Stimulated activated CD4-positive, alpha-beta T cell treated with anti-CD3 and anti-CD28 coated beads, TNF-alpha, amount 100 ng/mL, for 1 hour (primary cell): ENCODE measurements around the gene FBF1.
"Not testable (repeated sequence)": the region's sequence is repeated elsewhere in the genome, so short reads cannot be mapped to it uniquely, and the experiment has no call there.

ENCODE experiments used
- DNase-seq, 3 donors: peaks; one replicate each; pipeline ENCODE4 v3.0.0-alpha.2; 2020; ENCODE audit warnings: low read depth in 3 of 3, low spot score in 1 of 3

Gene FBF1

GRCh38 chr17:75897160-75898019 lies 43.5 kb downstream of the FBF1 start:
- DNase-seq, result no peak

- peak; percentile 38 to 78 (median 45) for DNase-seq
These were observed 44.3 kb downstream of the FBF1 start, which contains the start of gene TRIM65 for GRCh38 chr17:75896415-75897159. Gene TRIM65 (minus strand): TSS chr17:75896951. CDS start chr17:75896937, 14 bp downstream.

- DNase-seq, result no peak
These were observed 45.3 kb downstream of the FBF1 start for GRCh38 chr17:75895370-75896155.

- DNase-seq, result no peak
These were observed 46.7 kb downstream of the FBF1 start for GRCh38 chr17:75894049-75894733.

- DNase-seq, result no peak
These were observed 47.4 kb downstream of the FBF1 start for GRCh38 chr17:75893305-75894048.

GRCh38 chr17:75892556-75893224 lies 48.2 kb downstream of the FBF1 start:
- DNase-seq, result no peak

GRCh38 chr17:75891605-75892555 lies 49.0 kb downstream of the FBF1 start:
- no peak for DNase-seq

GRCh38 chr17:75891022-75891604 lies 49.7 kb downstream of the FBF1 start:
- no peak for DNase-seq

- no peak for DNase-seq
These were observed 51.4 kb downstream of the FBF1 start for GRCh38 chr17:75889454-75889853.

GRCh38 chr17:75888484-75888883 lies 52.4 kb downstream of the FBF1 start:
- no peak for DNase-seq

GRCh38 chr17:75885860-75886259 lies 55.0 kb downstream of the FBF1 start:
- DNase-seq, result not testable (repeated sequence)

GRCh38 chr17:75885431-75885830 lies 55.4 kb downstream of the FBF1 start:
- DNase-seq, result no peak

- DNase-seq, result no peak
These were observed 59.0 kb downstream of the FBF1 start for GRCh38 chr17:75881678-75882454.

- DNase-seq, result no peak
These were observed 60.6 kb downstream of the FBF1 start for GRCh38 chr17:75880266-75880665.

- no peak for DNase-seq
These were observed 62.5 kb downstream of the FBF1 start, which contains the start of gene TRIM47 for GRCh38 chr17:75878174-75878998. Gene TRIM47 (minus strand): TSS chr17:75878581. CDS start chr17:75878548, 33 bp downstream.

- DNase-seq, result peak in 2 of 3 donors; percentile 50 to 54
These were observed 63.1 kb downstream of the FBF1 start for GRCh38 chr17:75877752-75878173.
